ENCODE data around the gene PPM1J.

PPM1J gene

DNA sequence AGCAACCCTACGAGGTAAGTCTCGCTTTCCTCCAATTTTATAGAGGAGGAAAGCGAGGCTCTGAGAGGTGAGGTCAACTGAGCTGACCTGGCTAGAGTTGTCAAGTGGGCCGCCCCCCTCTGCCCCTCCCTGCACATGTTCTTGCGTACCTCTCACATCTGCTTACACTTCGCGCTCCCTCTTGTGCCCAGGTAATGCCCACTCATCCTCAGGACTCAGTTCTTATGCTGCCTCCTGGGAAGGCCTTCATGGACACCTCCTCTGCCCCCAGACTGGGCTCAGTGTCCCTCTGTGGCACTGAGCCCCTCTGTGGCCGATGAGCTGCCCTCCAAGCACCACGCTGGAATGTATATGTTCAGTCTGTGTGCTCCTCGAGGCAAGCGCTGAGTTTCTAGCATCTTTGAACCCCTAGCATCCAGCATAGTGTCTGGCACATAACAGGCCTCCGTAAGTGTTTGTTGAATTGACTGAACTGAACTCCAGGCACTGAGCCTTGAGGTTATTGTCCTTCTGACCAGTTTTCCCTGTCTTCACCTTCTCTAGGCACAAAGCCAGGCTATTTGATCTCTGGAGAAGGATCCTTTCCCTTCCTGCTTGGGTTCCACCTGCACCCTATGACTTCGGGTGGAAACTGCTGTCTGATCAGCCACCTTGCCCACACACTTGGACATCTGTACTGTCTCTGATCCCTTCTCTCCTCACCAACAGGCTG lies 27.2 kb downstream of the PPM1J start:
- no peak for DNase-seq (ENCODE audit: low spot score)

DNA sequence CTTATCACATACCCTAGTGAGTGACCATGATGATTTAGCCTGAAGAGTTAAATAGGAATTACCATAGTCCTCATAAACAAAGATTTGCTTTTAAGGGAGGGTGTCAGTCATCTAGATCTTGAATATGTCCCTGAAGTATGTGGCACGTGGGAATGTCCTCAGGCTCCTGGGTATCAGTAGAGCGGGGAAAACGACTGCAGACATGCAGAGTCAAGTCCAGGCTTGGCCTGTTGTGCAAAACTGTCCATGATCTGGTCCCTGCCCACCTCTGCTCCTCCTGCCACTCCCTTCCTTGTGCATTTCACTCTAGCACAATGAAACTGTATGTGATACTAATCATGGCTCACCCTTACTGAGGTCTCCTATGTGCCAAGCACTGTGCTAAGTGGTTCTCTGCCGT lies 27.8 kb downstream of the PPM1J start:
- DNase-seq (ENCODE audit: low spot score): no peak

DNA sequence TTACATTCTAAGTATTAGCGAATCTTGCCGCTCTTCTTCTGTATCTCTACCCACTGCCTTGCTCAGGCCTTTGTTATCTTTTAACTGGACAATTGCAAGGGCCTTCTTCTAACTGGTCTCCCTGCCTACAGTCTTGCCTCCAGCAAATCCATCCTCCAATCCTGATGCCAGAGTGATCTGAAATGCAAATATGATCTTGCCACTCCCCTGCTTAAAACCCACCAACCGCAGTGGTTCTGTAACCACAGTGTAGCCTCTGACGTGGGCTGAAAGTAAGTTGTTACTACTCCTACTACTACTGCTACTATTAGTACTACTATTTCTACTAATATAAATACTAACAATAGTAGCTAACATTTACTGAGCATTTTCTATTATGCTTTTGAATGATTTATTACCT lies 28.3 kb downstream of the PPM1J start:
- no peak for DNase-seq (ENCODE audit: low spot score)

DNA sequence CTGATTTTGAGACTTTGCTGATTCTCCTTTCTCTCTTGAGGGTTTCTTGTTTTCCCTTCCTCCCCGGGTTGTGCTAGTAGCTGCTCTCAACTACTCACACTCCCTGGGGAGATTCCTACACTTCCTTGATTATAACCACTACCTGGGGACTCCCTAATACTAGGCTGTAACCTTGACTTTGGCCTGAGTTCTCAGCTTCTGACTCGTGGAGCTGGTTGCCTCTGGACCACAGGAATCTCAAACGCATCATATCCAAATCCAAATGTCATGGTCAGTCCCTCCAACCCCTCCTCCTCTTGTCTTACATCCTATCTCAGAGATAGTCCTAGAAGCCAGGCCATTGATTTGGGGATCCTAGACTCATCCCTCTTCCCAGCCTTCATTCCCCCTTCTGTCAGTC lies 28.7 kb downstream of the PPM1J start:
- DNase-seq (ENCODE audit: low spot score): no peak

DNA sequence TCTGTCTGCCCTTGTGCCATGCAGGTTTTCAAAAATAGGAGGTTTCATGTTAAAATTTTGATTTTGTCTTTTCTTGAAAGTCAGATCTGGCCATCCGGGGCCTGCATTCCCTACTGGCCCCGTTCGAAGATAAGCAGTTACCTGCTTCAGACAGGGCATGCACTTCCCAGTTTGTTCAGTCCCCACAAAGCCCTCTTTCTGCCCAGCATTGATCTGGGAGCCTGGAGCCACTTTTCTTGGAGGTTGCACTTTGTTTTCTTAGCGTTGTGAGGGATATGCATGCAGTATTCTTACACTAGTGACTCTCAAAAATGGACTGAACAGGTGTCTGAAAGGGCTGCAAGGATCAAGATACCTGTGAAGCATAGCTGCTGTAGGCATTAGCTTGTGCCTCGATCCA lies 29.2 kb downstream of the PPM1J start:
- no peak for DNase-seq (ENCODE audit: low spot score)

DNA sequence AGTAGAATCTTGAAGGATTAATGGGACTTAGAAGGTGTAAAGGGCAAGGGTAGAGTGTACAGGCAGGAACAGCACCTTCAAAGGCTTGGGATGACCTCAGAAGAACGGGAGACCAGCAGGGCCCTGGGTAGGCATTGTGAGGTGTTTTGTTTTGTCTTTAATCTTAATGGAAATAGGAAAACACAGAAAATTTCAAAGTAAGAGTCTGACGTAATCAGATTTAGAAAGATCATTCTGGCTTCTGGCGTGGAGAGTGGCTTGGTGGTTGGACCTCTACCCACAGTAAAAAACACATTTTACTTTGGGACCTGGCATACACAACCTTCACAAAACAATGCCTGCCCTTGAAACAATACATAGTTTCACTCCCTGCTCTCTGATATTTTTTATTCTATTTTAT lies 36.5 kb downstream of the PPM1J start:
- no peak for DNase-seq (ENCODE audit: low spot score)

DNA sequence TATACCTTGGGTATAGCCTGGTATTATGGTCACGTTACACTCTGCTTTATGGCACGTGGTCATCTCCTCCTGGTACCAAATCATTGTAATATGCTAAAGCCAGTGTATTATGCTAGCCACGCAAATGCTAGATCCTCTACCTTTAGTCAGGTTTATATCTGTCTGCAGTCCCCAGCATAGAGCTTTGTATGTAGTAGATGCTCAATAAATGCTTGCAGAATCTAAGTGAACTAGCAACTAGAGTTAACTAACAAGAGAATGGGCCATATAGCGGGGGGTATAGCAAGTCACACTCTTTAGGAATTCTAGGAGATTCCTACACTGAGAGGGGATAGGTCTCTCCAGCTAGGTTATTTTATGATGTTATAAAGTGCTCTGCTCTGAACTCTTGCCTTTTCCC lies 37.6 kb downstream of the PPM1J start:
- no peak for DNase-seq (ENCODE audit: low spot score)

DNA sequence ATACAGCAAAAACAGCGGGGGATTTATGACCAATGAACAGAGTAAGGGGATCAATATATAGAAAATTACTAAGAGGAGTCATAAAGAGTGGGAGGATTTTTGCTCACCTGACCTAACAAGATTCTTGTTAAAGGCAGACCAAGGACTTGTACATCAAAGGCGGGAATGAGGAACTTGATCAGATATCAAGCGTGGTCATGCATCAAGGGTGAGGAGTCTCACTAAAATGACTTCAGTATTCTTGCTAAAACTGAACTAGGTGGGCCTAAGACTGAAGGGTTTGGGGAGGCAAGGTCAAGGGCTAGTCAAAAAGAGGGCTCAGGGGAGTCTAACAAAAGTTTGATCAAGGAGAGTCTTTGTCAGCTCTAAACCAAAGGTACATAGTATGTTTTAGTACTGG lies 38.6 kb downstream of the PPM1J start:
- no peak for DNase-seq (ENCODE audit: low spot score)

DNA sequence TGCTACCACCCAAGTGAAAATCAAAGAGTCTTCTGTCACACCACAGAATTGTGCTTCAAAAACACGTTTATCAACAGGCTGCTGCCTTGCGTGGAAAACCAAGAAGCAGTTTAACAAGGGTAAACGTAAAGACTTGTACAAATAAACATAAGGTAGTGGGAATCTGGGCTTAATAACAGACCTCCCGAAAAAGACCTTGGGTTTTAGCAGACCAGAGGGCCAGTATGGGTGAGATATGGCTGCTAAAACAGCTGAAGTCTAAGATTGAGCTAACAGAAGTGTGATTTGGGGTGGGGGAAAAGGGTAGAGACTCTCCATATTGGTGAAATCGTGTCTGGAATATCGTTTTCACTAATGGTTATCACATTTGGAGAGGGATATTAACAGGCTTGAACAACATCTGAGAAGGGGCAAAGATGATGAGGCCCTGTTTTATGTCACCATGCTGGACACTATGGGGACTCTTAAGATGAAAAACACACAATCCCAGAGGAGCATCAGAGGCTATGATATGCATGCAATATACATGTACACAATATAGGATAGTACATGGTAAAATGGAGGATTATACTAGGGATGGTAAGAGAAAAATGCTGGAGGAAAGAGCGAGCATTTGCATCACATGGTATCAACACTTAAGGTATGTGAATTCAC lies 39.3 kb downstream of the PPM1J start:
- DNase-seq (ENCODE audit: low spot score): no peak

DNA sequence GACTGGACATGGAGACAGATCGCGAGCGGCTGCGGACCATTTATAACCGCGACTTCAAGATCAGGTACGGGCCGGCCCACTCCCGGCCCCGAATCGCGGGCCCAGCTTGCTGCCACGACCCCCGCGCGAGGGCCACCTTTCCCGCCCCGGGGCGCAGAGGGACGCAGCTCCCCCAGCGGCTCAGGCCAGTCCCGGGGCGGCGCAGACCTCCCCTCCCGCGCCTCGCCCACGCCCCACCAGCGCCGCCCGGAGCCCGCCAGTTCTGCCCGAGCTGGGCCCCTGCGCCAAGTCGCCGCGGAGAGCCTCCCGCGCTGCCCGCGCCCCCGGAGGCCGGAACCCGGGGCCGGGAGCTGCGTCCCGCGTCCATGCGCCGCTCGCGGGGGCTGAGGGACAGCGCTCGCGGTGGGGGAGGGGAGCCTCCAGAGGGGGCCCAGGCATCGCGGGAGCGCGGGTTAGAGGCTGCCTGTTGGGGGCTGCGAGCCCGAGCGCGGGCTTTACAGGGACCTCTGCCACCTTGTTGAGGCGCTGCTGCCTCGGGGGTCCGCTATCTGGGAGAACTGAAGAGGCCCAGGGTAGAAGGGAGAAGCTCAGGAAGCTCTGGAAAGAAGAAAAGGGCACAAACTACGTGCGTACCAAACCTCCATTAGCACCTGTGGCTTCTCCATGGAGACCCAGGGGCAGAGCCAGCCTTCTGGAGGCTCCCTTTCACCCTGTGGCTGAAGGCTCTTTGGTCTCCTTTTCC lies 40.0 kb downstream of the PPM1J start:
- peak; percentile 81 for DNase-seq (ENCODE audit: low spot score)

DNA sequence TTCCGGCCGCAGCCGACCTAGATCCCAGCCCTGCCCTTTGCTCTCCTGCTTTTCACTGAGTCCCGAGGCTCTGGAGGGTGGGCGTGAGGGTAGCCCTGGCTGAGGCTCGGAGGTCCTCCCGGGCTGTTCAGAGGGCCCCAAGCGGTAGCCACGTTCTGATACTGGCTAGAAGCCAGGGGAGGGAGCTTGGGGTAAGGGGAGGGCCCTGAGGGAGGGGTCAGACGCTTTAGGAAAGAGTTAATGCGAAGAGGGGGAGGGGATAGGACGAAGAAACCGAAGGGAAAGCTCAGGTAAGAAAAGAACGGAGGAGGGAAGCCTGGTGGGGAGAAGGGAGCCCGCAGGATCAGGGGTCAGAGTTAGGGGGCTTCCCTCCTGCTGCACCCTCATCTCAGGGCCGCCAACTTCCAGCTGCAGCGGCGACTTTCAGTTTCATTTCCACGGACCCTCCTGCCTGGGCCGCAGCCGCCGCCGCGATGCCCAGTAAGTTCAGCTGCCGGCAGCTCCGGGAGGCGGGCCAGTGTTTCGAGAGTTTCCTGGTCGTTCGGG lies 40.6 kb downstream of the PPM1J start, which contains the start of gene MOV10:
MOV10 (plus strand) TSS at position 220 of the 546 bp plus-strand sequence; CDS start at position 474, 254 bp downstream.
- peak; percentile 79 for DNase-seq (ENCODE audit: low spot score)

DNA sequence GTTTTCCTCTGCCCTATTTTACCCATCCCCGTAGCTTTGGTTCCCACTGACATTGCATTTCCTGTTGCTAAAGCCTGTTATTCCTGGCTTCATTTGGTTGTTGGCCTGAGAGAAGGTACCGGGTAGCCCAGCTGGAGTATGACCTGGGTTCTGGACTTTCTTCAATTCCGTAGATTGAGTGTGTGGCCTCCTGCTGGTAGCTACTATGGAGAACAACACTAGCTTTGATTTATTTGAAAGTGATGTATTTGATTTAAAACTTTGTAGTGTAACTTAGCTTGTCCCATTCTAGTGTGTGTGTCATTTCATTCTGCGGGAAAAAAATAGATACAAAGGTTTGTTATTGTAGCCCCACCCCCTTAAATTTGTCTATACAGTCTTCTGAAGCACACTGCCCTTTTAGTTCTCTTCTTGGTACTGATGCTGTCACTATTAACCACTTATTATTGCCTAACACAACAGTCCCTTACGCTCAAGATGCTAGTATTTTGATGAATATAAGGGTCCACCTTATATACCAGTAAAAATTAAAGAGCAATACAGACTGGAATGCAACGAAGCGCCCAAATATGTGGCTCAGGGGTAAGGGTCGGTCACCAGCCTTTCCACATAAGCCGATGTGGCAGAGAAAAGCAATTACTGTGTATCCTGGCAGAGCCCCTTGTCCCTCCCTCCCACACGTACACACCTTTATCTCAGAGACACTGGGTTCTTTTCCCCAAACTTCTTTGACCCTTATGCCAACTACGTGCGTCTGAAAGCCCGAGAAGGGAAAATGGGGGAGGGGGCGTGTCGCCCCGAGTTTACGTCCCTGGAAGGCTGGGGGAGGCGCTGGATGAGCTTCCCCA lies 41.3 kb downstream of the PPM1J start:
- DNase-seq (ENCODE audit: low spot score): peak; percentile 58

DNA sequence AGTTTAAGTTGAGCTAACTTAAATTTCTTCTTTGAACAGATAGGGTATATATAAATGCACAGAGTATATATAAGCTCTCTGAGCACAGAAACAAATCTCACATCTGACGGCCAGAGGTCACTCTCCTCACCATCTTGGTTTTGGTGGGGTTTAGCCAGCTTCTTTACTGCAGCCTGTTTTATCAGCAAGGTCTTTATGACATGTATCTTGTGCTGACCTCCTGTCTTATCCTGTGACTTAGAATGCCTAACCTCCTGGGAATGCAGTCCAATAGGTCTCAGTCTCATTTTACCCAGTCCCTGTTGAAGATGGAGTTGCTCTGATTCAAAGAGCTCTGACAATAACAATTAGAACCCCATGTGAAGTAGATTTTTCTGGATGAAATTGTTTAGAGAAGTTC lies 42.3 kb downstream of the PPM1J start:
- no peak for DNase-seq (ENCODE audit: low spot score)

DNA sequence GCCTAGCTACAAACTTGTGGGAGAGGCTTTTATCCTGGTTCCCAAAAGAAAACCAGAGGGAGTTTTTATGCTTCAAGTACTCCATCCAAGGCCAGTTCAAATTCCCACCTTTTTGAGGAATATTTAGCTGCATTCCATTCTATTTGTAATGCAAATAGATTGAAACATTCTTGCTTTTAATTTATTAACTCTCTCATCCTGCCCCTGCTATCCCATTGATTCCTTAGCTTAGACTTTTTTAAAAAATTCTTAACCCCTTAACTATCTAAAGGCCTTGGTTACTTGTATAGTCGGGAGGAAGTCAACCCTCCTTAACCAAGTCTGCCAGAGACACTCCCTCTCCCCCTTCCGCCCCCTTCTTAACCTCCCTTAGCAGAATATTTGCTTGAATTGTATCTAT lies 43.1 kb downstream of the PPM1J start:
- DNase-seq (ENCODE audit: low spot score): no peak

DNA sequence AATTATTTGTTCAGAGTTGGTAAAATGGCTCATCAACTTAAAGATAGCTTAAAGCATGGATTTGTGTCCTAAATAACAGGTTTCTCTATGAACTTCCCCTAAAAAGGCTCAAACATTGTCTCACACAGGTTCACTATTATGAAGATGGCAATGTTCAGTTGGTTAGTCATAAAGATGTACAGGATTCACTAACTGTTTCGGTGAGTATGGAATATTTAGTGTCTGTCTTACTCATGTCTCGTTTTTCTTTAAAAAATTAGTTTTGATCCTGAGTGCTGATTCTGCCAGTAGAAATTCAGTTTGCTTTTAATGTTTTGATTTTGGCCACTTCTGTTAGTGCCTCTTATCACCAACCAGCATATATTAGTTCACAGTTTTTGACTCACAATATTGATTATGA lies 48.2 kb downstream of the PPM1J start:
- no peak for DNase-seq (ENCODE audit: low spot score)

DNA sequence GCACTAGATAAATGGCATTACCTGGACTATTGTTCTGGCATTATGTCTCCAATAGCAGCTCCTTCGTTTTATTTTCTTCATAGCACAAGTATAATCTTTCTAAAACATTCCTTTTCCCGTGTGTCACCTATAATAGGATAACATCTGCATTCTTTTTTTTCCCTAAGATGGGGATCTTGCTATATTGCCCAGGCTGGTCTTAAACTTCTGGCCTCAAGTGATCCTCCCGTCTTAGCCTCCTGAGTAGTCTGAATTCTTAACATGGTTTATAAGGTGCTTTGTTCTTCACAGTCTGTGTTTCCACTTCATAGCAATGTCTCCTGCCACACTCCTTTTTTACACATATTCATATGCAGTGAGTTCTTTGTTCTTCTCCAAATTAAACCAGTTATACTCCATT lies 49.3 kb downstream of the PPM1J start:
- no peak for DNase-seq (ENCODE audit: low spot score)
